Stimulated activated CD8-positive, alpha-beta memory T cell treated with anti-CD3 and anti-CD28 coated beads, Interleukin-4, amount 100 ng/mL, for 1 hour (primary cell): Measurements from ENCODE around the gene MYH6.
"Not testable (repeated sequence)": the region's sequence is repeated elsewhere in the genome, so short reads cannot be mapped to it uniquely, and the experiment has no call there.

ENCODE experiments used
- DNase-seq, 2 donors: peaks; one replicate each; pipeline ENCODE4 v3.0.0-alpha.2; 2020; ENCODE audit warnings: low read depth in 2 of 2, low spot score in 1 of 2

MYH6 gene

GRCh38 chr14:23407516-23408306 lies at the start of gene MYH6:
TSS of gene MYH6 (minus strand) at chr14:23408273. CDS start at chr14:23407223, 1,050 bp downstream.
- DNase-seq = no peak

- not testable (repeated sequence) for DNase-seq
These were observed 49.0 kb upstream of the MYH6 start for GRCh38 chr14:23456883-23457586.

- DNase-seq = no peak
These were observed 46.4 kb upstream of the MYH6 start for GRCh38 chr14:23454445-23454856.

GRCh38 chr14:23452237-23452636 lies 44.2 kb upstream of the MYH6 start:
- no peak for DNase-seq

- DNase-seq = no peak
These were observed 42.3 kb upstream of the MYH6 start for GRCh38 chr14:23450379-23450778.

- no peak for DNase-seq
These were observed 41.2 kb upstream of the MYH6 start for GRCh38 chr14:23449314-23449713.

- DNase-seq = no peak
These were observed 39.6 kb upstream of the MYH6 start for GRCh38 chr14:23447361-23448350.

- no peak for DNase-seq
These were observed 38.3 kb upstream of the MYH6 start for GRCh38 chr14:23446291-23446851.

GRCh38 chr14:23445773-23446172 lies 37.7 kb upstream of the MYH6 start:
- DNase-seq = no peak

GRCh38 chr14:23444314-23444713 lies 36.2 kb upstream of the MYH6 start:
- DNase-seq = no peak

- DNase-seq = no peak
These were observed 35.8 kb upstream of the MYH6 start for GRCh38 chr14:23443881-23444280.

- no peak for DNase-seq
These were observed 35.3 kb upstream of the MYH6 start for GRCh38 chr14:23443411-23443812.

- no peak for DNase-seq
These were observed 34.8 kb upstream of the MYH6 start for GRCh38 chr14:23442721-23443356.

- no peak for DNase-seq
These were observed 33.0 kb upstream of the MYH6 start for GRCh38 chr14:23441076-23441475.

- no peak for DNase-seq
These were observed 31.2 kb upstream of the MYH6 start for GRCh38 chr14:23439107-23439835.

GRCh38 chr14:23438101-23438971 lies 30.3 kb upstream of the MYH6 start:
- no peak for DNase-seq

- no peak for DNase-seq
These were observed 29.3 kb upstream of the MYH6 start for GRCh38 chr14:23437133-23438100.
